ENCODE results near the gene PLCG2. TPM values are rescaled to one million over a fixed set of nuclear protein-coding genes. Genes with fewer than 3 reads are reported as not detected.

The PLCG2 gene
- total and polyA plus RNA-seq, 2 of the 8 experiments (the other 6 are each of a cell fraction or from before 2014, with no cell fraction given): 6.1 to 6.9 TPM

- TF ChIP-seq CHD7 (IDR thresholded peaks at IDR 0.05; ENCODE audit: insufficient replicate concordance, low read length): no peak
- TF ChIP-seq, protein P1, sequence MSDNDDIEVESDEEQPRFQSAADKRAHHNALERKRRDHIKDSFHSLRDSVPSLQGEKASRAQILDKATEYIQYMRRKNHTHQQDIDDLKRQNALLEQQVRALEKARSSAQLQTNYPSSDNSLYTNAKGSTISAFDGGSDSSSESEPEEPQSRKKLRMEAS (IDR thresholded peaks at IDR 0.05): peak; percentile 87
- TF ChIP-seq GTF2F1 (IDR thresholded peaks at IDR 0.05; ENCODE audit: borderline replicate concordance, low read depth, low read length): 0 out of 2 replicates have a peak, but pooled peaks have one; percentile 47
- peak; percentile 1 for TF ChIP-seq KDM4A (IDR thresholded peaks at IDR 0.05; ENCODE audit: low read depth, low read length, severe bottlenecking)
- peak; percentile 69 for TF ChIP-seq ASH2L (IDR thresholded peaks at IDR 0.05; ENCODE audit: low read length)
- no peak; a peak in 1 of 4 replicates for TF ChIP-seq SIN3A (conservative IDR thresholded peaks at IDR 0.05 in 1 of 2, IDR thresholded peaks at IDR 0.05 in 1 of 2; ENCODE audit: low read depth in 1 of 2, low read length in 2 of 2)
- TF ChIP-seq, protein P2, sequence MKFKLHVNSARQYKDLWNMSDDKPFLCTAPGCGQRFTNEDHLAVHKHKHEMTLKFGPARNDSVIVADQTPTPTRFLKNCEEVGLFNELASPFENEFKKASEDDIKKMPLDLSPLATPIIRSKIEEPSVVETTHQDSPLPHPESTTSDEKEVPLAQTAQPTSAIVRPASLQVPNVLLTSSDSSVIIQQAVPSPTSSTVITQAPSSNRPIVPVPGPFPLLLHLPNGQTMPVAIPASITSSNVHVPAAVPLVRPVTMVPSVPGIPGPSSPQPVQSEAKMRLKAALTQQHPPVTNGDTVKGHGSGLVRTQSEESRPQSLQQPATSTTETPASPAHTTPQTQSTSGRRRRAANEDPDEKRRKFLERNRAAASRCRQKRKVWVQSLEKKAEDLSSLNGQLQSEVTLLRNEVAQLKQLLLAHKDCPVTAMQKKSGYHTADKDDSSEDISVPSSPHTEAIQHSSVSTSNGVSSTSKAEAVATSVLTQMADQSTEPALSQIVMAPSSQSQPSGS (IDR thresholded peaks at IDR 0.05; ENCODE audit: low read length): no peak
- TF ChIP-seq TAF1 (IDR thresholded peaks at IDR 0.05; ENCODE audit: low read depth, low read length): peak; percentile 50; the same call in 1 of the 2 replicates
- no peak for TF ChIP-seq JUN (IDR thresholded peaks at IDR 0.05; ENCODE audit: low read depth, low read length)
- no peak for TF ChIP-seq SP1 (IDR thresholded peaks at IDR 0.05; ENCODE audit: low read depth, low read length)
Measured at GRCh38 chr16:81729451-81729850, 49.6 kb upstream of the PLCG2 start (continued).
